ENCODE measurements around the gene TIMM17A. TPM values are rescaled to one million over a fixed set of nuclear protein-coding genes. Genes with fewer than 3 reads are reported as not detected.

TIMM17A gene
- total and polyA plus RNA-seq, 2 experiments from 2014 or later, result 68.8 to 123 TPM

- Histone ChIP-seq H3F3A (ENCODE audit: insufficient read depth) (peaks cover 27% of the 10 kb centered on the region), H3K4me1 (ENCODE audit: insufficient read depth) (peaks cover 31% of the 10 kb centered on the region), H3K9ac (no peak overlapping the region), H4K20me1 (ENCODE audit: insufficient read depth) (no peaks in the 10 kb centered on the region), H3K9me3 (ENCODE audit: low read depth) (no peaks in the 10 kb centered on the region), H3K27ac (no peak overlapping the region), H3K36me3 (ENCODE audit: low read depth) (no peaks in the 10 kb centered on the region), H3K79me2 (ENCODE audit: insufficient read depth) (no peaks in the 10 kb centered on the region), H3K4me3 (no peak overlapping the region), H2AFZ (no peak overlapping the region), H3K9me2 (ENCODE audit: insufficient read depth) (no peaks in the 10 kb centered on the region), H3K27me3 (replicated peaks; ENCODE audit: insufficient read depth) (no peaks in the 10 kb centered on the region), H3K4me2 (ENCODE audit: unreplicated experiment) (no peak overlapping the region)
- 81 to 87% methylated on average over 5 of the region's 5 CpGs for WGBS, 2 experiments (ENCODE audit: low coverage in 1 of 2, low lambda C conversion rate in 2 of 2, missing lambda C conversion rate in 2 of 2)
- no peak for TF ChIP-seq EZH2phosphoT487 (IDR thresholded peaks at IDR 0.05; ENCODE audit: insufficient read depth, low read depth)
- in situ Hi-C loops (cut with MboI), result no loop called here
- DNase-seq, result no peak
Measured at GRCh38 chr1:201918343-201918742, 37.0 kb upstream of the TIMM17A start.

DNA sequence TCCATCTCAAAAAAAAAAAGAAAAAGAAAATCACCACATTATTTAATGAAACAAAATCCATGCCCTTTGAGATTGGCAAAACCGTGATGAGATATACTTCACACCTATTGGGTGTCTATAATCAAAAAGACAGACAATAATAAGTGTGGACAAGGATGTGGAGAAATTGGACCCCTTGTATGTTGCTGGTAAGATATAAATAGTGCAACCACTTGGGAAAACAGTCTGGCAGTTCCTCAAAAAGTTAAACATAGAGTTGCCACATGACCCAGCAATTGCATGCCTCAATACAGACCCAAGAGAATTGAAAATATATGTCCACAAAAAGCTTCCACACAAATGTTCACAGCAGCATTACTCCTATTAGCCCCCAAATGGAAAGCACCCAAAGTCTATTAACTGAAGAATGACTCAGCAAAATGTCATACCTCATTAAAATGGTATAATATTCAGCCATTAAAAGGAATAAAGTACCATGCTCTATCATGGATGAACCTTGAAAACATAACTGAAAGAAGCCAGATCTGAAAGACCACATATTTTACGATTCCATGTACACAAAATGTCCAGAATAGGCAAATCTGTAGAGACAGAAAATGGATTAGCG lies 33.2 kb upstream of the TIMM17A start:
- Histone ChIP-seq H3K4me3 (no peak overlapping the region), H3K9me3 (ENCODE audit: low read depth) (no peaks in the 10 kb centered on the region), H3K9me2 (ENCODE audit: insufficient read depth) (no peaks in the 10 kb centered on the region), H3K36me3 (ENCODE audit: low read depth) (no peaks in the 10 kb centered on the region), H3K27me3 (replicated peaks; ENCODE audit: insufficient read depth) (no peaks in the 10 kb centered on the region), H3K27ac (no peak overlapping the region), H2AFZ (no peak overlapping the region), H3K79me2 (ENCODE audit: insufficient read depth) (no peaks in the 10 kb centered on the region), H3F3A (ENCODE audit: insufficient read depth) (peaks cover 14% of the 10 kb centered on the region), H3K4me1 (ENCODE audit: insufficient read depth) (peaks cover 15% of the 10 kb centered on the region), H3K9ac (no peak overlapping the region), H4K20me1 (ENCODE audit: insufficient read depth) (no peaks in the 10 kb centered on the region), H3K4me2 (ENCODE audit: unreplicated experiment) (no peak overlapping the region)
- 77 to 88% methylated on average over 3 of the region's 3 CpGs for whole genome bisulfite sequencing, 2 experiments (ENCODE audit: low coverage in 1 of 2, low lambda C conversion rate in 2 of 2, missing lambda C conversion rate in 2 of 2)
- no peak for TF ChIP-seq EZH2phosphoT487 (IDR thresholded peaks at IDR 0.05; ENCODE audit: insufficient read depth, low read depth)
- no peak for TF ChIP-seq EZH2 (IDR thresholded peaks at IDR 0.05; ENCODE audit: insufficient read depth, poor library complexity, severe bottlenecking)
- DNase-seq, result no peak
- in situ Hi-C loops (cut with MboI), result no loop called here

DNA sequence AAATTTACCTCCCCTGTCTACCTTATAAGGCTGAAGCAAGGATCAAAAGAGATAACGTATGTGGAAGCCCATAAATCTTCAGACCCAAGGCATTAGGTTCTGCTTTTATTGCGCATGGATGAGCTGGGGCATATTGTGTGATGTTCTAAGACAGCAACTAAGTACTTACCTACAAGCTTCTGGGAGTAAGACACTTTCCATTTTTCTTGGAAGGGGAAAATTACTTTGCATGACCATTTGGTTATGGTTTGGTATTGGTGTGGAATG lies 30.1 kb upstream of the TIMM17A start:
- H3K9ac ChIP-seq, result no peak overlapping the region
- no peaks in the 10 kb centered on the region for H3K27me3 ChIP-seq (replicated peaks; ENCODE audit: insufficient read depth)
- H3K9me2 ChIP-seq (ENCODE audit: insufficient read depth), result no peaks in the 10 kb centered on the region
- no peaks in the 10 kb centered on the region for H4K20me1 ChIP-seq (ENCODE audit: insufficient read depth)
- in situ Hi-C loops (cut with MboI), result no loop called here
- H3K4me1 ChIP-seq (ENCODE audit: insufficient read depth), result no peaks in the 10 kb centered on the region
- no peak overlapping the region for H3K27ac ChIP-seq
- no peak overlapping the region for H3K4me2 ChIP-seq (ENCODE audit: unreplicated experiment)
- WGBS, 2 experiments (ENCODE audit: low coverage in 1 of 2, low lambda C conversion rate in 2 of 2, missing lambda C conversion rate in 2 of 2), result 79 to 82% methylated on average over 2 of the region's 2 CpGs
- no peaks in the 10 kb centered on the region for H3F3A ChIP-seq (ENCODE audit: insufficient read depth)
- no peak overlapping the region for H2AFZ ChIP-seq
- H3K4me3 ChIP-seq, result no peak overlapping the region
- H3K79me2 ChIP-seq (ENCODE audit: insufficient read depth), result no peaks in the 10 kb centered on the region
- DNase-seq, result no peak
- TF ChIP-seq EZH2 (IDR thresholded peaks at IDR 0.05; ENCODE audit: insufficient read depth, poor library complexity, severe bottlenecking), result no peak
- no peak for TF ChIP-seq EZH2phosphoT487 (IDR thresholded peaks at IDR 0.05; ENCODE audit: insufficient read depth, low read depth)
- H3K9me3 ChIP-seq (ENCODE audit: low read depth), result no peaks in the 10 kb centered on the region
- no peaks in the 10 kb centered on the region for H3K36me3 ChIP-seq (ENCODE audit: low read depth)

GRCh38 chr1:201925981-201926645 lies 29.2 kb upstream of the TIMM17A start:
- no peaks in the 10 kb centered on the region for H3K4me1 ChIP-seq (ENCODE audit: insufficient read depth)
- no peaks in the 10 kb centered on the region for H3K36me3 ChIP-seq (ENCODE audit: low read depth)
- H4K20me1 ChIP-seq (ENCODE audit: insufficient read depth), result no peaks in the 10 kb centered on the region
- no peaks in the 10 kb centered on the region for H3K9me2 ChIP-seq (ENCODE audit: insufficient read depth)
- no peak overlapping the region for H3K4me3 ChIP-seq
- H3K79me2 ChIP-seq (ENCODE audit: insufficient read depth), result no peaks in the 10 kb centered on the region
- 61 to 62% methylated on average over 5 of the region's 5 CpGs for WGBS, 2 experiments (ENCODE audit: low coverage in 1 of 2, low lambda C conversion rate in 2 of 2, missing lambda C conversion rate in 2 of 2)
- DNase-seq, result no peak
- H2AFZ ChIP-seq, result no peak overlapping the region
- no peaks in the 10 kb centered on the region for H3K9me3 ChIP-seq (ENCODE audit: low read depth)
- no peak overlapping the region for H3K9ac ChIP-seq
- in situ Hi-C loops (cut with MboI), result no loop called here
- no peak overlapping the region for H3K4me2 ChIP-seq (ENCODE audit: unreplicated experiment)
- no peaks in the 10 kb centered on the region for H3K27me3 ChIP-seq (replicated peaks; ENCODE audit: insufficient read depth)
- H3K27ac ChIP-seq, result no peak overlapping the region
- no peaks in the 10 kb centered on the region for H3F3A ChIP-seq (ENCODE audit: insufficient read depth)
- TF ChIP-seq EZH2phosphoT487 (IDR thresholded peaks at IDR 0.05; ENCODE audit: insufficient read depth, low read depth) (no peak), EZH2 (IDR thresholded peaks at IDR 0.05; ENCODE audit: insufficient read depth, poor library complexity, severe bottlenecking) (no peak)

Data from GM23248 (cell line).